Measurements from ENCODE around the gene TTC21A. TPM values are rescaled to one million over a fixed set of nuclear protein-coding genes. Genes with fewer than 3 reads are reported as not detected.
A peak's percentile ranks its signal among the peaks of the same experiment; 100 is the strongest.
"Not testable (repeated sequence)": the region's sequence is repeated elsewhere in the genome, so short reads cannot be mapped to it uniquely, and the experiment has no call there.

TTC21A gene
- total RNA-seq, 4 donors from 2014 or later, result 2.8 to 16.3 (median 6.1) TPM

DNA sequence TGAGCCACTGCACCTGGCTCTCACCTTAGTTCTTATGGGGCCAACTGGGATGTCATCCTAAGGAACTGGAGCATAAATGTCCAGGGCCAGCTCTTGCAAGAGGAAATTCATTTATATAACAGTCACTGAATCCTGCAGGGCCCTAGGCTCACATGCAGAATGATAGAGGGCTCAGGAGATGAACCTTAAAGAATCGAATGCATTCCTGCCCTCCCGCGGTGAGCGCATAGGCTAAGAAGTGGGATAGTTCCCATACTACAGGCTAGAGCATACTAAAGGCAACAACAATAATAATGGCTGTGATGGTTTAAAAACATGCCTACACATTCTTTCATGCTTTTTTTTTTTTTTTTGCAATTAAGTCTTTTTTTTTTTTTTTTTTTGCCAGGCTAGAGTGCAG lies 63.0 kb downstream of the TTC21A start:
- DNase-seq, result no peak
- intact Hi-C loops (cut with DNase I; ENCODE audit: low total_unique reads), result no loop called here
- Histone ChIP-seq H3K27me3 (no peaks in the 10 kb centered on the region), H3K9me3 (no peaks in the 10 kb centered on the region), H3K36me3 (no peaks in the 10 kb centered on the region), H3K4me3 (no peak overlapping the region), H3K4me1 (no peaks in the 10 kb centered on the region), H3K27ac (no peak overlapping the region)
- TF ChIP-seq, protein P1, sequence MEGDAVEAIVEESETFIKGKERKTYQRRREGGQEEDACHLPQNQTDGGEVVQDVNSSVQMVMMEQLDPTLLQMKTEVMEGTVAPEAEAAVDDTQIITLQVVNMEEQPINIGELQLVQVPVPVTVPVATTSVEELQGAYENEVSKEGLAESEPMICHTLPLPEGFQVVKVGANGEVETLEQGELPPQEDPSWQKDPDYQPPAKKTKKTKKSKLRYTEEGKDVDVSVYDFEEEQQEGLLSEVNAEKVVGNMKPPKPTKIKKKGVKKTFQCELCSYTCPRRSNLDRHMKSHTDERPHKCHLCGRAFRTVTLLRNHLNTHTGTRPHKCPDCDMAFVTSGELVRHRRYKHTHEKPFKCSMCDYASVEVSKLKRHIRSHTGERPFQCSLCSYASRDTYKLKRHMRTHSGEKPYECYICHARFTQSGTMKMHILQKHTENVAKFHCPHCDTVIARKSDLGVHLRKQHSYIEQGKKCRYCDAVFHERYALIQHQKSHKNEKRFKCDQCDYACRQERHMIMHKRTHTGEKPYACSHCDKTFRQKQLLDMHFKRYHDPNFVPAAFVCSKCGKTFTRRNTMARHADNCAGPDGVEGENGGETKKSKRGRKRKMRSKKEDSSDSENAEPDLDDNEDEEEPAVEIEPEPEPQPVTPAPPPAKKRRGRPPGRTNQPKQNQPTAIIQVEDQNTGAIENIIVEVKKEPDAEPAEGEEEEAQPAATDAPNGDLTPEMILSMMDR (IDR thresholded peaks at IDR 0.05), result no peak
- no peak for TF ChIP-seq POLR2A (IDR thresholded peaks at IDR 0.05)

- intact Hi-C loops (cut with DNase I; ENCODE audit: low total_unique reads); H3K27me3 ChIP-seq; H3K27ac ChIP-seq; H3K4me3 ChIP-seq; DNase-seq; H3K36me3 ChIP-seq; H3K4me1 ChIP-seq; H3K9me3 ChIP-seq: not testable (repeated sequence)
Observed at GRCh38 chr3:39170877-39171276, 63.4 kb downstream of the TTC21A start.

DNA sequence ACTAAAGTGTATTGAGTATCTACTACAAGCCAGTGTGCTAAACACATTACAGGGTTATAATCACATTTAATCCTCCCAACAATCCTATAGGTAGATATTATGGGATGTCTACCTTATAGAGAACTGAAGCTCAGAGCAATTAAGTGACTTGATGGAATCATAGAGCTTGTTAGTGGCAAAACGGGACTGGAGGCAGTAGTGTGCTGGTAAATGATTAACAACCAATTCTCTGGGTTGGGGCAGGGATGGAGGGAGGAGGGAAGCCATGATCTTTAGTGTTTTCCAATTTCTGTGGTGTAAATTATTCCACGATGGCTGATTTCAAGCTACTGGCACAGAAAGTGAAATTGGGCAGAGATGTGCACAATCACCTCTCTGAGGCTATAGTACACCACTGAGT lies 64.4 kb downstream of the TTC21A start:
- TF ChIP-seq POLR2A (IDR thresholded peaks at IDR 0.05), result no peak
- TF ChIP-seq, protein P1 (IDR thresholded peaks at IDR 0.05), result no peak
- H3K27ac ChIP-seq, result no peak overlapping the region
- intact Hi-C loops (cut with DNase I; ENCODE audit: low total_unique reads), result no loop called here
- H3K36me3 ChIP-seq, result no peaks in the 10 kb centered on the region
- H3K27me3 ChIP-seq, result no peaks in the 10 kb centered on the region
- H3K4me1 ChIP-seq, result peaks cover 0 to 1% of the 10 kb centered on the region in 2 donors
- H3K4me3 ChIP-seq, result no peak overlapping the region
- H3K9me3 ChIP-seq, result no peaks in the 10 kb centered on the region
- no peak for DNase-seq

- Histone ChIP-seq H3K4me3 (no peak overlapping the region), H3K27me3 (no peaks in the 10 kb centered on the region), H3K4me1 (peaks cover 0 to 6% of the 10 kb centered on the region in 2 donors), H3K36me3 (no peaks in the 10 kb centered on the region), H3K27ac (no peak overlapping the region), H3K9me3 (no peaks in the 10 kb centered on the region)
- no peak for DNase-seq
- intact Hi-C loops (cut with DNase I; ENCODE audit: low total_unique reads), result no loop called here
- TF ChIP-seq POLR2A (IDR thresholded peaks at IDR 0.05), result no peak
- TF ChIP-seq, protein P1 (IDR thresholded peaks at IDR 0.05), result no peak
Observed at GRCh38 chr3:39173318-39174125, 66.0 kb downstream of the TTC21A start.

GRCh38 chr3:39176025-39176714 lies 68.7 kb downstream of the TTC21A start:
- TF ChIP-seq, protein P1 (IDR thresholded peaks at IDR 0.05), result no peak
- TF ChIP-seq POLR2A (IDR thresholded peaks at IDR 0.05), result no peak
- no peak for DNase-seq
- Histone ChIP-seq H3K9me3 (no peaks in the 10 kb centered on the region), H3K27ac (peak overlapping the region; percentile 84 to 92), H3K27me3 (no peaks in the 10 kb centered on the region), H3K4me1 (peaks cover 0 to 6% of the 10 kb centered on the region in 2 donors), H3K36me3 (no peaks in the 10 kb centered on the region), H3K4me3 (no peak overlapping the region)
- intact Hi-C loops (cut with DNase I; ENCODE audit: low total_unique reads), result no loop called here
